Activated CD4-positive, alpha-beta T cell treated with anti-CD3 and anti-CD28 coated beads, Interleukin-2, amount 50 U/mL, for 24 hours (primary cell): ENCODE results near the gene DHRS13.
A peak's percentile ranks its signal among the peaks of the same experiment; 100 is the strongest.

Experiments
- DNase-seq, 2 donors: peaks; one replicate each; pipeline ENCODE4 v3.0.0-alpha.2; 2020; ENCODE audit warnings: low read depth in 1 of 2, low spot score in 1 of 2

The DHRS13 gene, protein sequence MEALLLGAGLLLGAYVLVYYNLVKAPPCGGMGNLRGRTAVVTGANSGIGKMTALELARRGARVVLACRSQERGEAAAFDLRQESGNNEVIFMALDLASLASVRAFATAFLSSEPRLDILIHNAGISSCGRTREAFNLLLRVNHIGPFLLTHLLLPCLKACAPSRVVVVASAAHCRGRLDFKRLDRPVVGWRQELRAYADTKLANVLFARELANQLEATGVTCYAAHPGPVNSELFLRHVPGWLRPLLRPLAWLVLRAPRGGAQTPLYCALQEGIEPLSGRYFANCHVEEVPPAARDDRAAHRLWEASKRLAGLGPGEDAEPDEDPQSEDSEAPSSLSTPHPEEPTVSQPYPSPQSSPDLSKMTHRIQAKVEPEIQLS

DNA sequence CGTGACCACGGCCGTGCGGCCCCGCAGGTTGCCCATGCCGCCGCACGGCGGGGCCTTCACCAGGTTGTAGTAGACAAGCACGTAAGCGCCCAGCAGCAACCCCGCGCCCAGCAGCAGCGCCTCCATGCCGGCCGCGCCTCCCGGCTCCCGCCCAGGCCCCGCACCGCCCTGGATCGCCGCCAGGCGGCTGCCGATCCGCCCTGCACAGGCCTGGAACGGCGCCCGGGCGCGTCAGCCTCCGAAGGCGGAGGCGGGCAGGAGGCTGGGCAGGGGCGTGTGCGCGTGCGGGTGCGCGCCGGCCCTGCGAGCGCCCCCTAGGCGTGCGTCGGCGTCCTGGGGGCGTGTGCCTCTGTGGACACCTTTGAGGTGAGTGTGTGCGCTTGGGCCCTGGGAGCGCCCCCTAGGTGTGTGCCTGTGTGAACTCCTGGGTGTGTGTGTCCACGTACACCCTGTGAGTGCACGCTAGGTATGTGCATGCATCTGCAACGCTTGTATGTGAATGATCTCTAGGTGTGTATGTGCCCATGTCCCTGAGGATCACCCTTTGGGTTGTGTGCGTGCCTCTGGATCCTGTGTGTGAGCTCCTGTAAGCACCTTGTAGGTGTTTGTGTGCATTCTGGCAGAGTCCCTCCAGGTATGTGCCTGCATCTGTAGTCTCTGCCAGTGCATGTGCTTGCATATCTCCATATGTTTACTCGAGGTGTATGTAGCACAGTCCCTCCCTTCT is at the start of gene DHRS13:
Gene DHRS13 (minus strand): TSS at position 261 of the 727 bp plus-strand sequence. CDS start 135 bp downstream, at position 126.
- DNase-seq: peak; percentile 82 to 87

DNA sequence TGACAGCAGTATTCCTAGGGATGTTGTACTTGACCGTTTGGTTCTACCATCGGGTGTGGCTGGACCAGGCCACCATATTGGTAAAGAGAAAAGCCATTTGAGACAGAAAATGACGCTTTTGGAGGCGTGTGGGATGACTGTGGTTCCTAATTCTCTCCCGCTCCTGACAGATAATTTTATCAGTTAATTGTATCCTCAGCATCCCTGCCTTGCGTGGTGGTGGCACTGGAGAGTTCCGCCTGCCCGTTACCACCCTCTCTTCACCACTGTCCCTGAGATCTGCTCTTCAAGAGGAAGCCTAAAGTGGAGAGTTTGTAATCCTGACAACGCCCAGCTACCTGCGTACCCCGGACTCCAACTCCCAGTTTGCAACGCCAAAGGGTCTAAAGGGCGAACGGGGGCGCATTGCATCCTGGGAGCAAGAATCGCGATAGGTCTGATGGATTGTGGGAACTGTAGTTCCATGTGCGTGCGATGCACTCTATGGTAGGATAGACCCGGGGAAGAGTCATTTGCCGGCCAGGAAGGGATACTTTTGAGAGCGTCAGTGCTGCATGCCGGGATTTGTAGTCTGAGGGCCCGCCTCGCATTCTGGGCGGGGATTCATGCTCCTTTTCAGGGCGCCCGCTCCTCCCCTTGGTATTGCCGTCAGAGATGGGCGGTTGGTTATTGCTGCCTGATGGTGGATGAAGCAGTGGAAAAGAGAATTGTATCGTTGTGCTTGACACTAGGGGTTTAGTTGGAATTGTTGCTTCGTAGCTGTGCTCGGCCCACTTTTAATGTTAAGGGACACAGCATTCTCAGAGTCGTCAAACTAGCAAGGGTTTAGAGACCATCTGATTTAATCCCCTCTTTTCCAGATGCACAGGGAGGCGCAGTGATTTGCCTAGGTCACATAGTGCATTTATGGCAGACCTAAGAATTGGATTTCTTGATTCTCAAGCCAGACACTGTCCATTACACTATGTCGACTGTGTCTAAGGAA is 49.4 kb upstream of the DHRS13 start:
- DNase-seq: peak; percentile 82 to 96

DNA sequence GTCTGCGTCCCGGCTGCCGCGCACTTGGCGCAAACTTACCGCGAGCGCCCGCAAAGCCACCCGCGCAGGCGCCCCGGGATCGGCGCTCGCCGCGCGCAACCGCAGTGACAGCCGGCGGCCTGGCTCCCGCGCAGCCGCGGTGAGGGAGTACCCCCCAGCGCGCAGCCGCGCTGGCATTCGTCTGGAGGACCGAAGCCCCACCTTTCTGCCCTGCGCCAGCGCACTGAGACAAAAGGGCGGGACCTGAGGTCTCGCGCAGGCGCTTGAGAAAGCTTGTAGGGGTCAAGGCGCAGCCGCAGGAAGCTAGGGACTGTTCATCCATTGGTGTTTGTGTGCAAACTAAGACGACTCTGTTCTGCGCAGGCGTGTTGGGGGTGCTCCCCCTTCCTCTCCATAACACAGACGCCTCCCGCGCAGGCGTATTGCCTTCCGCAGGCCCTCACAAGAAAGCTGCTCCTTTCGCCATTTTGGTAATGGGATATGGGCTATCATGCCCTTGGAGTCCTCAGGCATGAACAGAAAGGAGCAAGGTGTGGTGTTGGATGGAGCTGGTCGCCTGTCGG is 48.6 kb upstream of the DHRS13 start, which contains the start of gene PHF12:
Gene PHF12 (minus strand): TSS at position 91 of the 563 bp plus-strand sequence. CDS start 558 bp downstream, outside the sequence.
- DNase-seq: peak; percentile 93 to 100

DNA sequence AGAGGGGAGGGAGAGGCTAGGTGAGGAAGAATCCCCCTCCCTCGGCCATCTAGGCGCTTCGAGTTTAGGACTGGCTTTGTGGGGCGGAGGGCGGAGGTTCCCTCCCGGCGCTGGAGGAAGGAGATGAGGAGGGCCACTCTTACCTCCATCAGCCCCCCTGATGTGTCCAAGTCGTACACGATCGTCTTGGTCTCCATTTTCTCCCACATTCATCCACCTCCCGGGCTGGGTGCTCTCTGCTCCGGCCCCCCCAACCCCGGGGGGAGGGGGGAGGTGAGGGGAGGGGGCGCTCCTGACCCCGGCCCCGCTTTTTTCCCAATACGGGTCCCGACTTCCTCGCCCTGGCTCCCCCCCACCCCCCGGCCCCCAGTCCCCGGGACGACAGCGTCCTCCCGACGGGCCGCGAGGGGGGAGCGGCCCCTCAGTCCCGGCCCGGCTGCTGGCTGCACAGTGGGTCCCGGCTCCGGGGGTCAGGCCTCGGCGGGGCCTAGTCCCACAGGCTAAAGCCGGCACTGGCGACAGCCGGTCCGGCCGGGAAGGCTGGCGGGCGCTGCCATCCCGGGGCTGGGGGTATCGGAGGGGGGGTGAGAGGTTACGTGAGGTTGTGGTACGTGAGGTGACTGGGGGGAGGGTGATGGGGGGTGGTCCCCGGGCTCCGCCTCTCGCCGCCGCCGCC is 48.0 kb upstream of the DHRS13 start:
- DNase-seq: no peak

DNA sequence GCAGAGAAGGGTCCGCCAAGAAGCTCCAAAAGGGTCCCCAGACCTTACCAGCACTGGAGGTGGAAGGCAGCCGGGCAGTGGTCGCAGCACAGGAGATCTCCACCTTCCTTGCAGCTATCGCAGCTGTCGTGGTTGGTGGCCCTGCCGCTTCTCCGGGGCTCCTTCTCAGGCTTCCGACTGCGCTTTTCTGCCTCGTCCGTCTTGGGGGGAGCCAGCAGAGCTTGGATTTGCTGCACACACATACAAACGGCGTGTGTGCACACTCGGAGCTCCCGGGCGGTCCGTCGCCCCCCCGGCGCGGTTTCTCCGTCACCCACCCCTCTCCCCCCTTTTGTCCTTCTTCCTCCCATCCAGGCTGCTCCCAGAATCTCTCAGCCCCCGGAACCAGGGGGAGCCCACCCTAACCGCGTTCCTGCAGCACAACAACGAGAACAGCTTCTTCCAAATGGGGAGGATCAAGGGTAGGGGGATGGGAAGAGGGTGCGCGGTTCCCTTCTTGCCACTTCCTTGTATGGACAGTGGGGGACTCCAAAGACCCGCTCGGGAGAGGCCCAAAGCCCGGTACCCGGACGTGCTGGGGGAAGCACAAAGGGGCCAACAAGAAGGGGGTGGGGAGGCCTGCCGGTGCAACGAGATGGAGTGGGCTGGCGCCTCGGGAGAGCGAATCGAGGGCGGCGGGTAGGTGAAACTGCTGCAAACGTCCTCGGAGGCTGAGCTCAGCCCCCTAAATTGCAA is 47.3 kb upstream of the DHRS13 start:
- DNase-seq: peak; percentile 28 to 36

DNA sequence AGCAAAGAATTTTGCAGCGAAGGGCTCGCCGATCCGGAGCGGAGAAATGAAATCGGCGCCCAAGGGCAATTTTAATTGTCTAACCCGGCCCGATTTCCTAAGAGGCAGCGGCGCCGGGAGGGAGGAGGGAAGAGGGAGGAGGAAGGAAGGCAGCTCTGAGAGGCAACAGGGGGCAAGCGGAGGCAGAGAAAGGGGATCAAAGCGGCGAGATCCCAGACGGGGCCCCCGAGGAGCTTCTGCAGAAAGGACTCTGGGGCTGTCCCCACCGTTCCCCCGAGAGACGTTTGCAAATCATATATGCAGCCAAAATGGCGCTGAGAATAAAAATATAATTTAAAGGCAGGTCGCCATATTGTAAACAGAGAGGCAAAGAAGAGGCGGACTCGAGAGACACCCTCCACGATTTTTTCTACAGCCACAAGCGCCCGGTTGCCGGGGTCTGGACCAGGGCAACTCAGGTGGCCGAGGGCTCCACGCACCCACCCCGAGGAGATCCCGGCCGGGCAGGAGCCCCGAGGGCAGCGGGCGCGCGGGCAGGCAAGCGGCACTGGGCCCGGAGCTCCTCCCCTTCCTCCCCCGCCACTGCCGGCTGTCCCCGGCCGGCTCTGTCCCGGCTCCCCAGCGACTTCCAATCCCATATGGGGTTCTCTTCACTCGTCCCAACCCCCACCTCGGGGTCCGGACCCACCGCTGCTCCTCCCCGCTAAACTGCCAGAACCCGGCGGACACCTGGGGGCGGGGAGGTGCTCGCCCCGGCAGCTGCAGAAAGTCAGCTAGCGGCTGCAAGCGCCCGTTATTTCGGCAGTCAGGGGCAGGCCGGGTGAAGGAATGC is 46.5 kb upstream of the DHRS13 start:
- peak; percentile 32 to 65 for DNase-seq

DNA sequence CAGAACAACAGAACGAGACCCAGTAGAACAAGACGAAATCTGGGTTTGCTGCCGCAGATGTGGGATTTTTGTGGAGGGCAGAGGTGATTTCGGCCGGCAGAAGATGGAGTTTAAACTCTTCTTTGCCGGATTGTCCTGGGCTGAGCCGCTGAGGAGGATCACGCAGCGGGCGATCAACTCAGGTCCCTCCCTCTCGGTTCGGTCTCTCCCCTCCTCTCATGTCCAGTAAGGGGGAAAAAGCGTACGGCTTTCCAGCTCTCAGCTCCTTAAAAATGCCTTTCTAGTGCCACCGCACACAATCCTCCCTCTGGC is 46.0 kb upstream of the DHRS13 start:
- DNase-seq: no peak

DNA sequence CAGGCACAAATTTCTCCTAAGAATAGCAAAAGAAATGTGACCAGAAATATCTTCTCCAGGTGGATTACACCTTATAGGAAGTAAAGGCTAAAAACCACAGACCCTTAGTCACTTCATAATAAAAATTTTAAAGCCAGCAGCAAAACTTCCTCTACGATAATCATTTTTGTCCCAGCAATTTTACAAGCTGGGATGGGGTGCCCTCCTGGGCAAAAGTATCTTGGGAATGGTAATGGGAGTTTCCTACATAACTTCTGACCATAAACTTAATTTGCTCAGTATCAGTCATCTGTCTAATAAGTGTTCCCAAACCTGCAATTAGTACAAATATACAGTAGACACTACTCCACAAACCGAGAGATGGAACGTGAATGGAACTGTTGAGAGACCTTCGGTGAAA is 45.5 kb upstream of the DHRS13 start:
- DNase-seq: no peak

DNA sequence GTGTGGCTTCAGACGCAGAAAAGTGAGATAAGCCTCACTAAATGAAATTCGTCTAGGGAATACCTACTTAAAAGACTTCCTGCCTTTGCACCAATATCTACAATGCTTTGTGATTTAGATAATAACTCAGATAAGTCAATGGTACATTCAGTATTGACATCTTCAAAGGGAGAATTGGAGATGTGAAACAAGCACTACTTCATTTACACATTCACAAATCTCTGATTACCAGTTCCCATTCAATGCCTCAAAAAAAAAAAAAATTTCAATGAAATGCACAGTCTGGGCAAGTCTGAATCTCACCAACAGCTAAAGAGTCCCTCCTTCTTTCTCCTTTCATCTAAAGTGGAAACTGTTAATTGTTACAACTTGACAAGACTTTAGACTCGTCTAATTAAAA is 44.8 kb upstream of the DHRS13 start:
- DNase-seq: no peak

DNA sequence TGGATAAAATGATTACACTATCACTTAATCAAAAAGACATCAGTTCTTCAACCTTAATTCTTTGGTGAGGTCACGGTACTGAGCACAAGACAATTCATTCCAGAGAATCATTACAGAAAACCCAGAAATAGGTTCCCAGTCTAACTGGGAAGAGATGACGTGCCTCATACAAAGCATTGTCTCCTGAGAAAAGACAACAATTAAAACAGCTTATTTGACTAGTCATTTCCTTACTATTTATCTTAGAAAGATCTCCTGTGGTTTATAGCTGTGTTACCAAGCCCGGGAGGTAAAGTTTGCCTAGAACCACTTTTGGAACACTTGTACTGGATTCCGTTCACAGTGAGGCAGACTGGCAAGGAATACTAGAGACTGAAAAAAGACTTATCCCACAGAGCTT is 43.4 kb upstream of the DHRS13 start:
- DNase-seq: no peak

DNA sequence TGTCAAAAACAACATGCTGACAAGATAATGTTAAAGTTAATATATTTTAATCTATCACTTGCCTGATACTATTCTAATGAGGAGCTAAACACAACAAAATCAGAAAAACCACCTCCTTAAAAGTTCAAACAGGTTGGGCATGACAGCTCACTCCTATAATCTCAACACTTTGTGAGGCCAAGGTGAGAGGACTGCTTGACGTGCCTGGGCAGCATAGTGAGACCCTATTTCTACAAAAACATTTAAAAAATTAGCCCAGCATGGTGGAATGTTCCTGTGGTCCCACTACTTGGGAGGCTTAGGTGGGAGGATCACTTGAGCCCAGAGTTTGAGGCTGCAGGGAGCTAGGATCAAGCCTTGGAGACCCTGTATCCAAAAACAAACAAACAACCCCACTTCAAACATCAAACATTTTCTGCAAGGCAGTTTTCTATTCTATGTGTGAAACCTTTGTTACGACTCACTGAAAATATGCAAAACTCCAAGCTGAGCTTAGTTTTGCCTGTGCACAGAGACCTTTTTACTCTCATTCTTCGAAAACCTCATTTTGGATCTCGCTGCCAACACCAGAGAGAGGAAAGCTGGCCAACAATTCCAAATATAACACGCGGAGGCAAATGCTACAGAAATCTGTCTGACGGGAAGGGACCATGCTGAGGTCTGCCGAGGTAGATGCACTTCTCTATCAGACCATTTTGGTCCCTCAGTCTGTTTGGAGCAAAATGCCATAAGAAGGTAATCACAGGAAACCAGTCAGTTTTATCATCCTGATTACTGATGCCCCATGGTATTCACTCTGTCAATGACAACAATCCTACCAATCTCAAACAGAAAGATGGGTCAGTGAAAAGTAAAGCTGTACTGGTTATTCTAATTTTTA is 42.2 kb upstream of the DHRS13 start:
- DNase-seq: no peak

DNA sequence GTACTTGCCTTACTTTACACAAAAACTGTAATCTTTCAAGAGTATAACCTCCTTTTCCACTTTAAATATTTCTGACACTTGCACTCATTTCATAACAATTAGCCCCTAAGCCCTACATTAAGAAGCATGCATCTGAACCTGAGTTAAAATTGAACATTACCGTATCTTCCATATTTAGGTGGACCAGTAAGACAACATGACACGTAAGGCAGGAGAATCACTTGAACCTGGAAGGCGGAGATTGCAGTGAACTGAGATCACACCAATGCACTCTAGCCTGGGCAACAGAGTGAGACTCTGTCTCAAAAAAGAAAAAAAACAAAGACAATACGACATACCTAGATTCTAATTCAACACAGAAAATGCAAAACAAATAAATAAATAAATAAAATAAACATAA is 41.5 kb upstream of the DHRS13 start:
- DNase-seq: no peak

DNA sequence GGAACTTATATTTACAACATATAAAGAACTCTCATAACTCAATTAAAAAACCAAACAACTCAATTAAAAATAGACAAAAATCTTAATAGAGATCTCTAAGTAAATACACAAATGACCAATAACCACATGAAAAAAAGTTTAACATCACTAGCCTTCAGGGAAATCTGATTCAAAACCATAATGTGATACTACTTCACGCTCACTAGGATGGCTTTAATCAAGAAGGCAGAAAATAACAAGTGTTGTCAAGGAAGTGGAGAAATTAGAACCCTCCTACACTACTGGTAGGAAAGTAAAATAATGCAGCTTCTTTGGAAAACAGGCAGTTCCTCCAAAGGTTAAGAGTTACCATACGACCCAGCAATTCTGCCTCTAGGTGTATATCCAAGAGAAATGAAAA is 40.0 kb upstream of the DHRS13 start:
- DNase-seq: no peak

DNA sequence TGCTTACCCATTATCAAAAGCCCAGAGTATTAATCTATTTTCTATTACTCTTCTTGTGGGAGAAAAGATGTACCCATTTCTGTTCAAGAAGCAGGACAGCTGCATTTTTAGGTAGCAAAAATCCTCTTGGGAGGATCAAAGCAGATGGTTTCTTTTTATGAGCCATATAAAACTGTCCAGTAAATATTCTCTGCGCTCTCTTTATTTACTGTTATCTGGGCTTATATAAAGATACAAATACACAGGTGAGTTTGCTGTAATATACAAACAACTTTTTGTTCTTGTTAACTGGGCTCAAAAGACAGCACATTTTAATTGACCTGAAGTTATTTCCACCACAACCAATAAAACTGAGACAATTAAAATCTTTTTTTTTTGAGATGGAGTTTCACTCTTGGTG is 38.4 kb upstream of the DHRS13 start:
- no peak for DNase-seq

DNA sequence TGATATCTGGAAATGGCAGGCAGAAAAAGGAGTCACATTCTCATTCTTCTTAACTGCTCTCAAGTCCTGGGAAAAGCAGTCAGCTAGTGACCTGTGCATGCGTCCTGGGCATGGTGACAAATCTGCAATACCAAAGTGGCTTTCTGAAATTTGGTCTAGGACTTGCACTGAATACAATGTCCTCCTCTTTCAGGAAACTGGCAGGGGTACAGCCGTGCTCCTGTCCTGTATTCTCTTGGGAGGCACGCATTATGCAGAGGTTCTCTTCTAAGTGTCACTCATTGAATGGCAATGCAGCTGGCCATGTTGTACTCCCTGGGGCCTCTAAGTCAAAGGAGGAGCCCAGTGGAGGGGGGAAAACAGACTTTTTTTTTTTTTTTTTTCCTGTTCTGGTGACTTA is 37.8 kb upstream of the DHRS13 start:
- no peak for DNase-seq

DNA sequence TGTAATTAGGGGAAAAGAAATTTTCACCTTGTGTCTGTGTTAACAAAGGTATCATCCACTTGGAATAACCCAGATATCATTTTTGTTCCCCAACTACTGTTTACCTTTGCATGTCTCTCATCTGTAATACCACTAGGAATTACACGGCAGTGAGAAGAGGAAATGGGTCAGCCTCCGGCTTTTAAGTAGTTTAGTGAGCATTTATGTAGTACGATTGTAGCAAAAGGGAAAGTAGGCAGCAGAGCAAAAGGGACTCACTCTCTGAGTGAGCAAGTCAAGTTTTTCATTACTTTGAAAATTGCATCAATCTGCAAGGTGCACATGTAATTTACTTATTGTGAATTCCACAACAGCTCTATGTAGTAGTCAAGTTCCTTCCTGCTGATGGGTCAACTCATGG is 37.3 kb upstream of the DHRS13 start:
- DNase-seq: no peak

DNA sequence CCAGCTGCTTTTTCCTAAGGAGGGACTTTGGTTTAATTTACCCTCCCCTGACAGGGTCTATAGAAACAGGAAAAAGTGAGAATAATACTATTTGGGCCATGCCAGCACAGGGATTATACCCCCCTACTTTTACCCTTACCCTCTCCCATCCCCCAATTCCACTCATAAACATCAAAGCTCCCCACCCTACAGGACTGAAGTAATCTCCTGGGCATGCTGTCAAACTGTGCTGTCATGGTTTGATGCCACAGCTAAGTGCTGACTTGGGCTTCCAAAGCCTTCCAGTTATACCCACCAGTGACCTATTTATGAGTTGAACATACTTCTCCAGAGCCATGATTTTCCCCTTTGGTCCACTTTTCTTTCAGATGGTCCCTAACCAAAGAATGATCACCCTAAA is 35.7 kb upstream of the DHRS13 start:
- no peak for DNase-seq
